HepG2 (cell line): ENCODE data around the gene NTRK2. TPM values are rescaled to one million over a fixed set of nuclear protein-coding genes. Genes with fewer than 3 reads are reported as not detected.

Experiments used
- ATAC-seq: fragments of 200-7000 bp; cut with Tn5 transposase; 3 replicates; pipeline ENCODE4 v1.9.1; 2020; ENCODE audit warnings: mild to moderate bottlenecking, moderate library complexity
- BruUV-seq: library from RNA; stranded (reverse); fragments of 400-500 nt; replicated peaks from 2 replicates; lab custom pipeline; 2021; lab: Mats Ljungman, UMichigan
- CTCF ChIA-PET: fragments of 300-600 bp; formaldehyde crosslinking; extraction: SDS; loops from one replicate; lab custom pipeline; 2021; ENCODE audit warnings: low total read pairs, inconsistent platforms, low intra/inter-chr PET ratio; lab: Yijun Ruan, JAX
- POLR2A ChIA-PET: fragments of 350-600 bp; sonication (Branson Sonifier 250); formaldehyde crosslinking; loops from one replicate; lab custom pipeline; 2020; ENCODE audit warnings: antibody characterized with exemption, inconsistent platforms; lab: Yijun Ruan, JAX
- DNase-seq: peaks from one replicate; pipeline ENCODE4 v3.0.0-alpha.2; 2015; ENCODE audit warnings: low spot score
- FAIRE-seq: peaks from 3 replicates; lab custom pipeline; 2011; peaks lifted over from hg19 to GRCh38; lab: Jason Lieb, UNC
- H2AFZ ChIP-seq: one replicate; pipeline ENCODE4 v1.6.1; 2011; ENCODE audit warnings: low read length, inconsistent platforms
- H3K27ac ChIP-seq: fragments of 300-600 bp; 3 replicates; pipeline ENCODE4 v1.8.0; 2011; ENCODE audit warnings: mixed run types, mild to moderate bottlenecking, mixed read lengths, low read length, inconsistent platforms; ENCODE audit not compliant: insufficient read depth; ENCODE audit errors: extremely low read length
- H3K27me3 ChIP-seq, 2 experiments: fragments of 200-600 bp in 1 of 2; 2 replicates in 1 of 2; 3 replicates in 1 of 2; pipeline versions ENCODE4 v1.6.0 to v1.8.0; 2011; ENCODE audit warnings: low read length in 2 of 2, mild to moderate bottlenecking in 2 of 2, moderate library complexity in 2 of 2, inconsistent platforms in 1 of 2; ENCODE audit not compliant: insufficient read depth in 2 of 2, control insufficient read depth in 1 of 2
- H3K36me3 ChIP-seq, 2 experiments: fragments of 200-600 bp in 1 of 2; replicated peaks in 1 of 2; 2 replicates in 1 of 2; 3 replicates in 1 of 2; pipeline versions ENCODE4 v1.5.1 to v1.8.0; 2011; ENCODE audit warnings: low read length in 2 of 2, inconsistent platforms in 1 of 2; ENCODE audit not compliant: insufficient read depth in 2 of 2, control insufficient read depth in 1 of 2
- H3K4me1 ChIP-seq: 2 replicates; pipeline ENCODE4 v1.5.1; 2012; ENCODE audit warnings: low read length, inconsistent platforms; ENCODE audit not compliant: insufficient read depth
- H3K4me2 ChIP-seq: 2 replicates; pipeline ENCODE4 v1.6.0; 2011; ENCODE audit warnings: low read depth, low read length, inconsistent platforms
- H3K4me3 ChIP-seq, 3 experiments: fragments of 200-600 bp in 1 of 3; sonication (generic), shearing (Covaris generic) in 1 of 3; replicated peaks in 1 of 3; 2 replicates each; pipeline ENCODE4 v1.5.1; 2011 to 2016; ENCODE audit warnings: low read length in 3 of 3, inconsistent platforms in 2 of 3, low read depth in 2 of 3, mild to moderate bottlenecking in 2 of 3, control low read depth in 1 of 3, mixed read lengths in 1 of 3; ENCODE audit not compliant: insufficient read depth in 1 of 3
- H3K79me2 ChIP-seq: one replicate; pipeline ENCODE4 v1.6.1; 2011; ENCODE audit warnings: low read length, inconsistent platforms; ENCODE audit not compliant: insufficient read depth
- H3K9ac ChIP-seq: 2 replicates; pipeline ENCODE4 v1.6.0; 2011; ENCODE audit warnings: mild to moderate bottlenecking, low read depth, low read length, inconsistent platforms; ENCODE audit not compliant: insufficient read depth
- H3K9me3 ChIP-seq: 2 replicates; pipeline ENCODE4 v1.5.1; 2012; ENCODE audit warnings: mild to moderate bottlenecking, low read length
- H4K20me1 ChIP-seq: 2 replicates; pipeline ENCODE4 v1.6.0; 2011; ENCODE audit warnings: inconsistent platforms, mild to moderate bottlenecking, low read length, moderate library complexity; ENCODE audit not compliant: insufficient read depth
- ATF2 ChIP-seq: sonication (generic); formaldehyde crosslinking; IDR thresholded peaks from 2 replicates; pipeline ENCODE4 v1.4.0; 2020; ENCODE audit warnings: missing genetic modification reagents
- ELF1 ChIP-seq: sonication (generic); formaldehyde crosslinking; IDR thresholded peaks from 2 replicates; pipeline ENCODE4 v1.4.0; 2020; ENCODE audit warnings: missing genetic modification reagents
- GLI4 ChIP-seq: sonication (generic); formaldehyde crosslinking; IDR thresholded peaks from 2 replicates; pipeline ENCODE4 v1.5.1; 2020; ENCODE audit warnings: missing genetic modification reagents, mild to moderate bottlenecking, moderate library complexity, borderline replicate concordance
- NR3C1 ChIP-seq: sonication (generic); formaldehyde crosslinking; IDR thresholded peaks from 2 replicates; pipeline ENCODE4 v1.4.0; 2020; ENCODE audit warnings: missing genetic modification reagents
- RCOR2 ChIP-seq: IDR thresholded peaks from 2 replicates; pipeline ENCODE4 v1.6.1; 2016; ENCODE audit warnings: missing biosample characterization, missing genetic modification reagents
- TFE3 ChIP-seq: IDR thresholded peaks from 2 replicates; pipeline ENCODE4 v1.6.1; 2016
- TP53 ChIP-seq: sonication (generic); formaldehyde crosslinking; conservative IDR thresholded peaks from 2 replicates; pipeline ENCODE4 v1.4.0; 2020; ENCODE audit warnings: missing genetic modification reagents
- ZNF143 ChIP-seq: sonication (generic); formaldehyde crosslinking; IDR thresholded peaks from 2 replicates; pipeline ENCODE4 v1.4.0; 2020; ENCODE audit warnings: missing genetic modification reagents
- ZNF432 ChIP-seq: sonication (generic); formaldehyde crosslinking; IDR thresholded peaks from 2 replicates; pipeline ENCODE4 v1.5.0; 2020; ENCODE audit warnings: missing genetic modification reagents, mild to moderate bottlenecking, borderline replicate concordance
- ZNF766 ChIP-seq: sonication (generic); formaldehyde crosslinking; IDR thresholded peaks from 2 replicates; pipeline ENCODE4 v1.5.0; 2020; ENCODE audit warnings: missing genetic modification reagents, borderline replicate concordance
- WGBS: methylation state at CpG from one replicate; pipeline ENCODE4 v1.1.6; 2017; ENCODE audit warnings: low lambda C conversion rate; 5-methylcytosine and 5-hydroxymethylcytosine counted together
- in situ Hi-C: cut with HindIII; loops from 2 replicates; pipeline ENCODE4 v1.10.0; 2017; ENCODE audit warnings: low pct_unique_long_range_greater_than_20kb; ENCODE audit not compliant: extremely low pct_ligation_motif_present
- intact Hi-C: fragments of 100-400 bp; cut with micrococcal nuclease; formaldehyde crosslinking; loops from one replicate; pipeline ENCODE4 v1.10.0; 2022; ENCODE audit not compliant: unreplicated experiment
- polyA plus RNA-seq, 8 experiments: library from polyadenylated mRNA; depleted of rRNA in 3 of 8; stranded (reverse) in 7 of 8; unstranded in 1 of 8; fragments of >200 nt; fragmentation: Illumina TruSeq in 4 of 8; extraction: Trizol in 4 of 8; gene quantifications; 2 replicates each; pipeline versions ENCODE4 v1.2.1 to v1.2.3, GENCODE V29; 2011 to 2016; ENCODE audit warnings: low read depth in 4 of 8, missing spikeins in 1 of 8, mixed read lengths in 1 of 8; ENCODE audit not compliant: insufficient read depth in 1 of 8
- total RNA-seq, 5 experiments: library from RNA; depleted of rRNA; stranded (reverse); fragments of >200 nt; fragmentation: Illumina TruSeq; extraction: Trizol; gene quantifications; 2 replicates each; pipeline ENCODE4 v1.2.3, GENCODE V29; 2016; ENCODE audit warnings: low read depth in 1 of 5
- TF ChIP-seq, protein P1 (sequence below): sonication (generic); formaldehyde crosslinking; IDR thresholded peaks from 2 replicates; pipeline ENCODE4 v1.5.1; 2020; ENCODE audit warnings: mild to moderate bottlenecking, missing genetic modification reagents, borderline replicate concordance
- TF ChIP-seq, protein P2 (sequence below): sonication (generic); formaldehyde crosslinking; conservative IDR thresholded peaks from 2 replicates; pipeline ENCODE4 v1.8.0; 2022; ENCODE audit warnings: mild to moderate bottlenecking, moderate library complexity, missing genetic modification reagents

Gene NTRK2
- total and polyA plus RNA-seq, 2 of the 13 experiments (the other 11 are each of a cell fraction or from before 2014, with no cell fraction given): not detected

DNA sequence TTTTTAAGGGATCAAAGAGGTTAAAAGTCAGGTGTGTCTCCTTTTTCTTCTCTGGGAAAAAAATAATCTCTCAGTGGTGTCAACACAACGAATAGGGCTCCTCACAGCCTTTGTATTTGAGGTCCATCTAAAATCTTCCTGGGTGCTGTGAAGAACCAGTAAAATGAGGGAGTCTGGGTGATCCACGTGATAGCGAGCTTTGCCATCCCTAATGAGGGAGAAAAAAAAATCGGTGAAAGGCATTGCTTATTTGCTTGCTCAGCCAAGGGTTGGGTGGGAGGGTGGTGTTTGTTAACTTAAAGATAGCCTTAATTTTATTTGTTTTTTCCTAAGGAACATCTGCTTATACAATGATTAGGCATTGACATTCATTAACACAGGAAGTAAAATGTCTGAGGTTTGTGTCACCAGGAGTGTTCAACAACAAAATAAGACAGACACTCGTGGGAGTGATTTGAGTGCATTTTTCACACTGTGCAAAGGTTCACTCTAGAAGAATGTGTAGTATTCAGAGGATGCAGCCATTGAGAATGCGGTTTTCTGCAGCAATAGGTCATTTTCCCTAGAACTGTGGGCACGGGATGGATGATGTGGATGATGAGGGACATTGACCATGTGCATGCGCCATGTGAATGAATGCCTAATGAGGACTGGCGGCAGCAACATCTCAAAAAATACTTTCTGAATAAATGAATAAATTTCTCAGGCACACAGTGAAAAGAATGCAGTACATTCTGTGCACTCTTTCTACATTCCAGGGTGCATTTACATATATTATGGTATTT lies 369.5 kb downstream of the NTRK2 start (continued):
- TF ChIP-seq, protein P1, sequence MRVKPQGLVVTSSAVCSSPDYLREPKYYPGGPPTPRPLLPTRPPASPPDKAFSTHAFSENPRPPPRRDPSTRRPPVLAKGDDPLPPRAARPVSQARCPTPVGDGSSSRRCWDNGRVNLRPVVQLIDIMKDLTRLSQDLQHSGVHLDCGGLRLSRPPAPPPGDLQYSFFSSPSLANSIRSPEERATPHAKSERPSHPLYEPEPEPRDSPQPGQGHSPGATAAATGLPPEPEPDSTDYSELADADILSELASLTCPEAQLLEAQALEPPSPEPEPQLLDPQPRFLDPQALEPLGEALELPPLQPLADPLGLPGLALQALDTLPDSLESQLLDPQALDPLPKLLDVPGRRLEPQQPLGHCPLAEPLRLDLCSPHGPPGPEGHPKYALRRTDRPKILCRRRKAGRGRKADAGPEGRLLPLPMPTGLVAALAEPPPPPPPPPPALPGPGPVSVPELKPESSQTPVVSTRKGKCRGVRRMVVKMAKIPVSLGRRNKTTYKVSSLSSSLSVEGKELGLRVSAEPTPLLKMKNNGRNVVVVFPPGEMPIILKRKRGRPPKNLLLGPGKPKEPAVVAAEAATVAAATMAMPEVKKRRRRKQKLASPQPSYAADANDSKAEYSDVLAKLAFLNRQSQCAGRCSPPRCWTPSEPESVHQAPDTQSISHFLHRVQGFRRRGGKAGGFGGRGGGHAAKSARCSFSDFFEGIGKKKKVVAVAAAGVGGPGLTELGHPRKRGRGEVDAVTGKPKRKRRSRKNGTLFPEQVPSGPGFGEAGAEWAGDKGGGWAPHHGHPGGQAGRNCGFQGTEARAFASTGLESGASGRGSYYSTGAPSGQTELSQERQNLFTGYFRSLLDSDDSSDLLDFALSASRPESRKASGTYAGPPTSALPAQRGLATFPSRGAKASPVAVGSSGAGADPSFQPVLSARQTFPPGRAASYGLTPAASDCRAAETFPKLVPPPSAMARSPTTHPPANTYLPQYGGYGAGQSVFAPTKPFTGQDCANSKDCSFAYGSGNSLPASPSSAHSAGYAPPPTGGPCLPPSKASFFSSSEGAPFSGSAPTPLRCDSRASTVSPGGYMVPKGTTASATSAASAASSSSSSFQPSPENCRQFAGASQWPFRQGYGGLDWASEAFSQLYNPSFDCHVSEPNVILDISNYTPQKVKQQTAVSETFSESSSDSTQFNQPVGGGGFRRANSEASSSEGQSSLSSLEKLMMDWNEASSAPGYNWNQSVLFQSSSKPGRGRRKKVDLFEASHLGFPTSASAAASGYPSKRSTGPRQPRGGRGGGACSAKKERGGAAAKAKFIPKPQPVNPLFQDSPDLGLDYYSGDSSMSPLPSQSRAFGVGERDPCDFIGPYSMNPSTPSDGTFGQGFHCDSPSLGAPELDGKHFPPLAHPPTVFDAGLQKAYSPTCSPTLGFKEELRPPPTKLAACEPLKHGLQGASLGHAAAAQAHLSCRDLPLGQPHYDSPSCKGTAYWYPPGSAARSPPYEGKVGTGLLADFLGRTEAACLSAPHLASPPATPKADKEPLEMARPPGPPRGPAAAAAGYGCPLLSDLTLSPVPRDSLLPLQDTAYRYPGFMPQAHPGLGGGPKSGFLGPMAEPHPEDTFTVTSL (CRISPR knock-in tag): no peak
- TF ChIP-seq TFE3: no peak
- no peak for TF ChIP-seq GLI4 (CRISPR knock-in tag)

DNA sequence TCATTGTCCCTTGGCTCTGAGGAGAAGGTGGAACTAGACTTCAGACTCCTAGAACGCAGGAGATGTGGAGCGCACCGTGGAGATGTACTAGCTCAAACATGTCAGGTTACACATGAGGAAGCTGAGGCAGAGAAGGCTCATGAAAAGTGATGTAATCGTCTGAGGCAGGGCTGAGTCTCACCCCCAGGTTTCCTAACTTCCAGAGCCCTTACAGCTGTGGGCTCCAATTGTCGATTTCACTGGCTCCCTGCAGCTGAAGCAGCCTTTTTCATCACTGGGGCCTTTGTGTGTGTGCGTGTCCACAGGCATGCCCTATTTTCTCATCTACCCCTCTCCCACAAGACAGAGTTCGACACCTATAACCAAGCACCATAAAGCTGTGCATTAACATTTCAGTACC lies 370.6 kb downstream of the NTRK2 start:
- Histone ChIP-seq H3K4me3 (no peak overlapping the region), H2AFZ (no peak overlapping the region), H3K79me2 (no peaks in the 10 kb centered on the region), H3K36me3 (no peaks in the 10 kb centered on the region), H3K4me1 (no peaks in the 10 kb centered on the region), H3K4me2 (no peak overlapping the region), H4K20me1 (no peaks in the 10 kb centered on the region), H3K27me3 (no peaks in the 10 kb centered on the region), H3K9me3 (no peaks in the 10 kb centered on the region), H3K27ac (no peak overlapping the region), H3K9ac (no peak overlapping the region)
- ChIA-PET POLR2A (no interaction called here), CTCF (no interaction called here)
- in situ Hi-C loops (no loop called here), intact Hi-C loops (no loop called here)
- no peak for ATAC-seq
- DNase-seq: no peak
- no TSS peak for BruUV-seq
- WGBS: 55% methylated on average over 7 of the region's 7 CpGs
- no peak for FAIRE-seq
- TF ChIP-seq NR3C1 (CRISPR knock-in tag): no peak
- TF ChIP-seq ATF2 (CRISPR knock-in tag): no peak
- no peak for TF ChIP-seq RCOR2
- TF ChIP-seq, protein P2, sequence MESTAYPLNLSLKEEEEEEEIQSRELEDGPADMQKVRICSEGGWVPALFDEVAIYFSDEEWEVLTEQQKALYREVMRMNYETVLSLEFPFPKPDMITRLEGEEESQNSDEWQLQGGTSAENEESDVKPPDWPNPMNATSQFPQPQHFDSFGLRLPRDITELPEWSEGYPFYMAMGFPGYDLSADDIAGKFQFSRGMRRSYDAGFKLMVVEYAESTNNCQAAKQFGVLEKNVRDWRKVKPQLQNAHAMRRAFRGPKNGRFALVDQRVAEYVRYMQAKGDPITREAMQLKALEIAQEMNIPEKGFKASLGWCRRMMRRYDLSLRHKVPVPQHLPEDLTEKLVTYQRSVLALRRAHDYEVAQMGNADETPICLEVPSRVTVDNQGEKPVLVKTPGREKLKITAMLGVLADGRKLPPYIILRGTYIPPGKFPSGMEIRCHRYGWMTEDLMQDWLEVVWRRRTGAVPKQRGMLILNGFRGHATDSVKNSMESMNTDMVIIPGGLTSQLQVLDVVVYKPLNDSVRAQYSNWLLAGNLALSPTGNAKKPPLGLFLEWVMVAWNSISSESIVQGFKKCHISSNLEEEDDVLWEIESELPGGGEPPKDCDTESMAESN: no peak
- TF ChIP-seq ZNF143: no peak
- TF ChIP-seq ELF1: no peak
- TF ChIP-seq ZNF432 (CRISPR knock-in tag): no peak
- no peak for TF ChIP-seq TP53 (CRISPR knock-in tag)
- TF ChIP-seq ZNF766: no peak
